ENCODE results near the gene GTPBP8. TPM values are rescaled to one million over a fixed set of nuclear protein-coding genes. Genes with fewer than 3 reads are reported as not detected.

Gene GTPBP8
- total RNA-seq, 1 experiment from 2014 or later, result 28.4 TPM

- H3K9me3 ChIP-seq (ENCODE audit: low read length), result no peaks in the 10 kb centered on the region
- no peaks in the 10 kb centered on the region for H3K27me3 ChIP-seq (ENCODE audit: low read length)
- 0 out of 2 replicates have a peak, but pooled peaks cover 4% of the 10 kb centered on the region for H4K20me1 ChIP-seq (ENCODE audit: insufficient read depth, low read depth, low read length)
- H3K79me2 ChIP-seq (ENCODE audit: low read length), result peaks cover 69% of the 10 kb centered on the region
- H3K9ac ChIP-seq (ENCODE audit: low read length), result no peak overlapping the region
- H3K4me3 ChIP-seq (ENCODE audit: low read length), result no peak overlapping the region
- no peaks in the 10 kb centered on the region for H3K9me2 ChIP-seq (replicated peaks; ENCODE audit: insufficient read depth, low read length)
- H2AFZ ChIP-seq (ENCODE audit: low read length), result no peak overlapping the region
- H3K27ac ChIP-seq (ENCODE audit: low read length), result no peak overlapping the region
- H3K4me2 ChIP-seq (ENCODE audit: low read depth, low read length, poor library complexity, severe bottlenecking), result no peak overlapping the region
- DNase-seq, result no peak
- H3K36me3 ChIP-seq (ENCODE audit: insufficient read depth, low read length), result peaks cover 78% of the 10 kb centered on the region
- no peaks in the 10 kb centered on the region for H3K4me1 ChIP-seq (ENCODE audit: low read length)
Measured at GRCh38 chr3:113005611-113006010, 14.8 kb downstream of the GTPBP8 start.

- Histone ChIP-seq H2AFZ (ENCODE audit: low read length) (no peak overlapping the region), H3K9me2 (replicated peaks; ENCODE audit: insufficient read depth, low read length) (no peaks in the 10 kb centered on the region), H3K4me3 (ENCODE audit: low read length) (no peak overlapping the region), H3K27ac (ENCODE audit: low read length) (no peak overlapping the region), H3K4me1 (ENCODE audit: low read length) (no peaks in the 10 kb centered on the region), H3K4me2 (ENCODE audit: low read depth, low read length, poor library complexity, severe bottlenecking) (no peak overlapping the region), H3K27me3 (ENCODE audit: low read length) (no peaks in the 10 kb centered on the region), H3K36me3 (ENCODE audit: insufficient read depth, low read length) (peaks cover 83% of the 10 kb centered on the region), H3K9ac (ENCODE audit: low read length) (no peak overlapping the region), H3K79me2 (ENCODE audit: low read length) (peaks cover 78% of the 10 kb centered on the region), H3K9me3 (ENCODE audit: low read length) (no peaks in the 10 kb centered on the region), H4K20me1 (ENCODE audit: insufficient read depth, low read depth, low read length) (0 out of 2 replicates have a peak, but pooled peaks cover 4% of the 10 kb centered on the region)
- peak; percentile 37 for DNase-seq
Measured at GRCh38 chr3:113006359-113007056, 15.7 kb downstream of the GTPBP8 start.

DNA sequence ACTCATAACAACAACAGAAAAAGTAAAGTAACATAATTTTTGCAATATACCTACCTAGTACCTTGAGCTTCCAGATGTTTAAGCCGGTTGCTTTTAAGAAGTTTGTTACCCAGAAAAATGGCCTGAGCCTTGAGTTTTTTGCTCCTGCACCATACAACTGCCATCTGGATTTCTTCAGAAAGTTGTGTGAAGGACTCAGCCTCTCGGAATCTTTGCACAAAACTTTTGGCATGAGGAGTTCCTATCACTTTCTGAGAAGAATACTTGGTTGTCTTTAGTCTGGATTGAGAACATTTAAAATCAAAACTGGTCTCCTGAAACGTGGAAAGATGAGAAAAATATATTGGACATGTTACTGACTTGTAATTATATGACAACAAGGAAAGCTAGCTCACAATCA is 17.3 kb downstream of the GTPBP8 start:
- peaks cover 84% of the 10 kb centered on the region for H3K36me3 ChIP-seq (ENCODE audit: insufficient read depth, low read length)
- H3K9me3 ChIP-seq (ENCODE audit: low read length), result no peaks in the 10 kb centered on the region
- H3K27ac ChIP-seq (ENCODE audit: low read length), result no peak overlapping the region
- no peak overlapping the region for H3K4me2 ChIP-seq (ENCODE audit: low read depth, low read length, poor library complexity, severe bottlenecking)
- no peak overlapping the region for H2AFZ ChIP-seq (ENCODE audit: low read length)
- H3K4me3 ChIP-seq (ENCODE audit: low read length), result no peak overlapping the region
- H3K27me3 ChIP-seq (ENCODE audit: low read length), result no peaks in the 10 kb centered on the region
- H3K9me2 ChIP-seq (replicated peaks; ENCODE audit: insufficient read depth, low read length), result no peaks in the 10 kb centered on the region
- 0 out of 2 replicates have a peak, but pooled peaks cover 3% of the 10 kb centered on the region for H3K4me1 ChIP-seq (ENCODE audit: low read length)
- no peak for DNase-seq
- no peak overlapping the region for H3K9ac ChIP-seq (ENCODE audit: low read length)
- H4K20me1 ChIP-seq (ENCODE audit: insufficient read depth, low read depth, low read length), result 0 out of 2 replicates have a peak, but pooled peaks cover 4% of the 10 kb centered on the region
- peaks cover 82% of the 10 kb centered on the region for H3K79me2 ChIP-seq (ENCODE audit: low read length)

DNA sequence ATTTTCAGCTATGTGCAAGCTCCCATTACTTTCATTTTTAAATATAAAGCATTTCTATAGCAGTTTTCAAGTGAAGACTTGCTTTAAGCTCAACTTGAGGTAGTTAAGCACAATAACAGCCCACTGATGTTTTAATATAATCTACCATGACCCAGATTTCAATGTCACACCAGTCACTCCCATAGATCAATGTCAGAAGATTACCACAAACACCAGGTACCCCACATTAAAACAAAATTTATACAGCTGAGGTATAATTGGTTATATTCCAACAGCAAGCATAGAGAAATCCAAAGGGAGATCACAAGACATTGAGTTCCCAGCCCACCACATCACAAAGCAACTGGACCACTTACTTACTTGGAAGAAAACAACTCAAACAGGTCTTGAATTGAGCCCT is 22.8 kb downstream of the GTPBP8 start:
- no peak overlapping the region for H3K27ac ChIP-seq (ENCODE audit: low read length)

DNA sequence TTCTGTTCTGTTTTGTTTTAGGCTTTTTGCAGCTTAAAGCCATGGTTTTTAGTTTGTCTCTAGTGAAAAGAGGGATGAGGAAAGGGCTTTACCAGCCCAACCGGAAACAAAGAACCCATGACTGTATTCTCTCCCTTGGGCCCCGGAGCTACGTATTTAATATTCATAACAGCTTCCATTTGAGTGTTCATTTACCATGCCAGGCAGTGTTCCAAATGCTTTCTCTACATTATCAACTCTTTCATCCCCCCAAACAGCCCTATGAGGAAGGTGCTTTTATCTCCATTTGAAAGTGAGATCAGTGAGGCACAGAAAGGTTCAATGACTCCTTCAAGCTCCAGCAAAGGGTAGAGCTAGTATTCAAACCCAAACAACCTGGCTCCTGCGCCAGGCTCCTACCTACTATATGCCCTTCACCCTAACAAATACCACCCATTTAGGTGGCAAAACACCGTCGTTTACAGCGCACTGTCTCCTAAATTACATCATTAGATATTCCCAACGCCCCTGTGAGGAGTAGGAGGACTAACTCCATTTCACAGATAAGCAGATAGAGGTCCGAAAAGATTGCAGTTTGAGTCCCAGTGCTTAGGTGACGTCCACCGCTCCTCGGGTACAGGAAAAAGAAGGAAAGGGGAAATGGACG is 27.9 kb downstream of the GTPBP8 start:
- H3K27me3 ChIP-seq (ENCODE audit: low read length), result no peaks in the 10 kb centered on the region
- peak overlapping the region; percentile 90 for H3K9ac ChIP-seq (ENCODE audit: low read length)
- H3K4me3 ChIP-seq (ENCODE audit: low read length), result peak overlapping the region; percentile 92
- no peaks in the 10 kb centered on the region for H4K20me1 ChIP-seq (ENCODE audit: insufficient read depth, low read depth, low read length)
- peak overlapping the region; percentile 67 for H3K27ac ChIP-seq (ENCODE audit: low read length)
- H3K9me2 ChIP-seq (replicated peaks; ENCODE audit: insufficient read depth, low read length), result no peaks in the 10 kb centered on the region
- H3K36me3 ChIP-seq (ENCODE audit: insufficient read depth, low read length), result peaks cover 29% of the 10 kb centered on the region; the same call in 1 of the 2 replicates
- H2AFZ ChIP-seq (ENCODE audit: low read length), result peak overlapping the region; percentile 57; the same call in 1 of the 2 replicates
- H3K9me3 ChIP-seq (ENCODE audit: low read length), result no peaks in the 10 kb centered on the region
- H3K79me2 ChIP-seq (ENCODE audit: low read length), result peaks cover 60% of the 10 kb centered on the region
- H3K4me1 ChIP-seq (ENCODE audit: low read length), result peaks cover 31% of the 10 kb centered on the region
- peak; percentile 72 for DNase-seq
- H3K4me2 ChIP-seq (ENCODE audit: low read depth, low read length, poor library complexity, severe bottlenecking), result peak overlapping the region; percentile 94

More for the DNA sequence above, 22.8 kb downstream of the GTPBP8 start:
- no peak for DNase-seq
- Histone ChIP-seq H3K9me2 (replicated peaks; ENCODE audit: insufficient read depth, low read length) (no peaks in the 10 kb centered on the region), H3K4me1 (ENCODE audit: low read length) (peaks cover 26% of the 10 kb centered on the region), H2AFZ (ENCODE audit: low read length) (no peak overlapping the region), H3K9me3 (ENCODE audit: low read length) (no peaks in the 10 kb centered on the region), H4K20me1 (ENCODE audit: insufficient read depth, low read depth, low read length) (no peaks in the 10 kb centered on the region), H3K4me3 (ENCODE audit: low read length) (no peak overlapping the region), H3K36me3 (ENCODE audit: insufficient read depth, low read length) (peaks cover 67% of the 10 kb centered on the region; the same call in 1 of the 2 replicates), H3K79me2 (ENCODE audit: low read length) (peaks cover 94% of the 10 kb centered on the region), H3K9ac (ENCODE audit: low read length) (no peak overlapping the region), H3K4me2 (ENCODE audit: low read depth, low read length, poor library complexity, severe bottlenecking) (no peak overlapping the region), H3K27me3 (ENCODE audit: low read length) (no peaks in the 10 kb centered on the region)

DNA sequence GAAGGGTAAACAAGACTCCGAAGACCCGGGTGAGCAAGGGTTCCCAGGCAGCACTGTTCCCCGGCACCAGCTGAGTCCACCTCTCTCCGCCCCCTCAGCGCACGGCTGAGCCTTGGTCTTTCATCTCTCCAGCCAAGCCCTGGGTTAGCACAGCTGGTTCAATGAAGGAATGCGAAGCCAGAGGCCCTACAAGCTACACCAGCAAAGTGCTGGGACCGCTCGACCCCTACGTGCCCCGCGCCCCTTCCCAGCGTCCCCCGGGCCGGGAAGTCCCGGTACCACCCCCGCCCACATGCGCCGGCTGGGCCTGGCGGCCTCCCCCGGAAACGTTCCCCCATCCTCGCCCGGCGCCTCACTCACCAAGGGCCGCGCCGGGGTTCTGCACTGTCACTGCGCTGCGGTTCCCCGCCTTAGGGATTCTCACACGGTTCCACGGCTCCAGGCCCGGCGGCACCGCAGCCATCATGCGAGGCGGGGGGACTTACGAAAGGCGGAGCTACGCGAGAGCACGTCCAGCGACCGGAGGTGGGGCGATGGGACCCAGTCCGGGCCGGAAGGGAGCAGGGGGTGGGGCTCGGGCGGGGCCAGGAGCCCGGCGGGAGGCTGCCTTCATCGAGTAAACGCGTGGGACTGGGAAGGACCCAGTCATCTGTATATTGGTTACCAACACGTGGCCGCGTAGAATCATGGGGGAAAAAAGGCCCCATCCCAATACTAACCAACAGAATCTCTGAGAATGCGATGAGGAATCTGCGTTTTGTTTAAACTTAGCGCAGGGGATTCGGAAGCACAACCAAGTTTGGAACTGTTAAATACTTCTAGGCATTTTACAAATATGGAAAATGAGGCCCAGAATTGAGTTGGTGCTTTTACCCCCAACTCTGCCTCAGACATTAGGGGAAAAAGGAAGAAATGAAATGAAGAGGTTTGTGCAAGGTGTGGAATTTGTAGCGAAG is 28.7 kb downstream of the GTPBP8 start:
- peak overlapping the region; percentile 90 for H3K9ac ChIP-seq (ENCODE audit: low read length)
- DNase-seq, result peak; percentile 98
- H3K36me3 ChIP-seq (ENCODE audit: insufficient read depth, low read length), result peaks cover 26% of the 10 kb centered on the region; the same call in 1 of the 2 replicates
- H3K4me2 ChIP-seq (ENCODE audit: low read depth, low read length, poor library complexity, severe bottlenecking), result peak overlapping the region; percentile 94
- no peaks in the 10 kb centered on the region for H3K27me3 ChIP-seq (ENCODE audit: low read length)
- peak overlapping the region; percentile 92 for H3K4me3 ChIP-seq (ENCODE audit: low read length)
- H2AFZ ChIP-seq (ENCODE audit: low read length), result peak overlapping the region; percentile 57
- no peaks in the 10 kb centered on the region for H3K9me2 ChIP-seq (replicated peaks; ENCODE audit: insufficient read depth, low read length)
- H4K20me1 ChIP-seq (ENCODE audit: insufficient read depth, low read depth, low read length), result no peaks in the 10 kb centered on the region
- peak overlapping the region; percentile 67 for H3K27ac ChIP-seq (ENCODE audit: low read length)
- peaks cover 54% of the 10 kb centered on the region for H3K79me2 ChIP-seq (ENCODE audit: low read length)
- peaks cover 31% of the 10 kb centered on the region for H3K4me1 ChIP-seq (ENCODE audit: low read length)
- no peaks in the 10 kb centered on the region for H3K9me3 ChIP-seq (ENCODE audit: low read length)

DNA sequence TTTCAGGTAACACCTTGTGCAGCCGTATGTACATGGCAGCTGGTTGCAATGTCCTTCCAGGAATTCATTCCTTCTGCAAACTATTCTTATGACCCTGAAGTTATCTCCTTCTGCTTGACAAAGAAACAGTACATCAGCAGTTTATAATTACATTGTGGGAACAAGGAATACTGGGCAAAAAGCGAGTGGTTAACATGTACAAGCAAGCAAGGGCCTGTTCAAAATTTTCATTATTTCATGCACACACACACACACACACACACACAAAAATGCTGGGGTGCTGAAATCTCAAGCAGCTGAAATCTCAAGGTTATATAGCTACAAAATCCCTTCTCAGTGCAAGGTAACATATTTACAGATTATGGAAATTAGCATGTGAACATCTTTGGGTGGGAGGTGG is 30.7 kb downstream of the GTPBP8 start:
- peaks cover 34% of the 10 kb centered on the region for H3K79me2 ChIP-seq (ENCODE audit: low read length)
- no peak overlapping the region for H3K27ac ChIP-seq (ENCODE audit: low read length)
- H3K27me3 ChIP-seq (ENCODE audit: low read length), result no peaks in the 10 kb centered on the region
- H4K20me1 ChIP-seq (ENCODE audit: insufficient read depth, low read depth, low read length), result no peaks in the 10 kb centered on the region
- no peak for DNase-seq
- H3K9me2 ChIP-seq (replicated peaks; ENCODE audit: insufficient read depth, low read length), result no peaks in the 10 kb centered on the region
- no peaks in the 10 kb centered on the region for H3K9me3 ChIP-seq (ENCODE audit: low read length)
- no peak overlapping the region for H3K9ac ChIP-seq (ENCODE audit: low read length)
- H3K36me3 ChIP-seq (ENCODE audit: insufficient read depth, low read length), result peaks cover 9% of the 10 kb centered on the region; the same call in 1 of the 2 replicates
- no peak overlapping the region for H3K4me2 ChIP-seq (ENCODE audit: low read depth, low read length, poor library complexity, severe bottlenecking)
- no peak overlapping the region for H2AFZ ChIP-seq (ENCODE audit: low read length)
- H3K4me1 ChIP-seq (ENCODE audit: low read length), result peaks cover 24% of the 10 kb centered on the region
- no peak overlapping the region for H3K4me3 ChIP-seq (ENCODE audit: low read length)
